HEK293T (cell line): ENCODE results near the gene TTYH2.

Source experiments
- BHLHE40 ChIP-seq: fragments of 450-650 bp; IDR thresholded peaks from 2 replicates; pipeline ENCODE4 v1.6.1; 2016; ENCODE audit warnings: mild to moderate bottlenecking, moderate library complexity, borderline replicate concordance
- CTBP1 ChIP-seq: fragments of 450-650 bp; IDR thresholded peaks from 2 replicates; pipeline ENCODE4 v1.6.1; 2016; ENCODE audit warnings: borderline replicate concordance
- ELF4 ChIP-seq: fragments of 450-650 bp; IDR thresholded peaks from 2 replicates; pipeline ENCODE4 v1.6.1; 2017; ENCODE audit warnings: antibody characterized with exemption
- FOXM1 ChIP-seq: fragments of 450-650 bp; IDR thresholded peaks from 2 replicates; pipeline ENCODE4 v1.6.1; 2017; ENCODE audit warnings: mild to moderate bottlenecking, borderline replicate concordance
- HDGF ChIP-seq: fragments of 450-650 bp; IDR thresholded peaks from 2 replicates; pipeline ENCODE4 v1.6.1; 2017; ENCODE audit warnings: antibody characterized with exemption, borderline replicate concordance
- LEF1 ChIP-seq: fragments of 450-650 bp; IDR thresholded peaks from 2 replicates; pipeline ENCODE4 v1.6.1; 2017; ENCODE audit warnings: mild to moderate bottlenecking, borderline replicate concordance
- SP1 ChIP-seq: fragments of 450-650 bp; IDR thresholded peaks from 2 replicates; pipeline ENCODE4 v1.6.1; 2017
- SUZ12 ChIP-seq: fragments of 450-650 bp; IDR thresholded peaks from 2 replicates; pipeline ENCODE4 v1.6.1; 2016; ENCODE audit warnings: mild to moderate bottlenecking
- ZNF384 ChIP-seq: fragments of 450-650 bp; IDR thresholded peaks from 2 replicates; pipeline ENCODE4 v1.6.1; 2016
- TF ChIP-seq, protein P1 (sequence below): fragments of 450-650 bp; IDR thresholded peaks from 2 replicates; pipeline ENCODE4 v1.6.1; 2016

GRCh38 chr17:74244548-74244947, 31.2 kb downstream of the TTYH2 start:
- TF ChIP-seq, protein P1, sequence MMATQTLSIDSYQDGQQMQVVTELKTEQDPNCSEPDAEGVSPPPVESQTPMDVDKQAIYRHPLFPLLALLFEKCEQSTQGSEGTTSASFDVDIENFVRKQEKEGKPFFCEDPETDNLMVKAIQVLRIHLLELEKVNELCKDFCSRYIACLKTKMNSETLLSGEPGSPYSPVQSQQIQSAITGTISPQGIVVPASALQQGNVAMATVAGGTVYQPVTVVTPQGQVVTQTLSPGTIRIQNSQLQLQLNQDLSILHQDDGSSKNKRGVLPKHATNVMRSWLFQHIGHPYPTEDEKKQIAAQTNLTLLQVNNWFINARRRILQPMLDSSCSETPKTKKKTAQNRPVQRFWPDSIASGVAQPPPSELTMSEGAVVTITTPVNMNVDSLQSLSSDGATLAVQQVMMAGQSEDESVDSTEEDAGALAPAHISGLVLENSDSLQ = no peak
- no peak for TF ChIP-seq CTBP1
- no peak for TF ChIP-seq HDGF
- TF ChIP-seq SP1 = no peak
- no peak for TF ChIP-seq FOXM1
- no peak for TF ChIP-seq LEF1
- no peak for TF ChIP-seq BHLHE40
- TF ChIP-seq ELF4 = no peak
- TF ChIP-seq SUZ12 = no peak
- TF ChIP-seq ZNF384 = no peak
